ENCODE data around the gene ENO4.

DNA sequence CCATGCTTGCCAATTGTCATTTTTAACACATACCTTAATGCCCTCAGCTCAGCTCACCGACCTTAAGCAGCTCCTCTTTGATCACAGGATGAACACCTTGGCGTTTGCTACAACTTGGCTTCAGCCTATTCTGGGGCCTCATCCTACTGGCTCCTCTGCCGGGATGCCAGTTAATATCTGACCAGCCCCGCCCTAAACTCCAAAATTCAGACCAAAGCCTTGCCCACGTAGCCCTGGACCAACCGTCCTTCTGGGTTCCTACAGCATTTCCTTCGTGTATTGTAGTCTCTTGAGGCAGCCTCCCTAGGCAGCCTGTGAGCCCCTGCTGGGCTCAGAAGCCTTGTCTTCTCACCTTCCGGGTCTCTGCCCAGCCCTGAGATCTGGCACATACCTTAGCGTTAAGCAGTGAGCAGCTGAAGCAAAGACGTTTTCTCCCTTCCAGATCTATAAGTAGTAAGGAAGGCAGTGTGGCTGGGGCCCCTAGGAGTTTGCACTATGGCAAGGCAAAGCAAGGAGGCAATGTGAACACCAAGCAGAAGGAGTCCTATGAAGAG is 836 bp downstream of the ENO4 start:
- TF ChIP-seq POLR2AphosphoS5 (IDR thresholded peaks at IDR 0.05; ENCODE audit: borderline replicate concordance, low read depth, low read length) (no peak), EZH2 (IDR thresholded peaks at IDR 0.05) (no peak), FOXP2 (optimal IDR thresholded peaks at IDR 0.05; ENCODE audit: control extremely low read depth, extremely low read length, insufficient read depth) (no peak)

All from SK-N-MC (cell line).